SK-N-SH (cell line): ENCODE measurements around the gene FETUB. TPM values are rescaled to one million over a fixed set of nuclear protein-coding genes. Genes with fewer than 3 reads are reported as not detected.

Source experiments
- CTCF ChIA-PET: fragments of 300-600, 350-600 bp; formaldehyde crosslinking; extraction: SDS; loops from one replicate; lab custom pipeline; 2021; lab: Yijun Ruan, JAX
- POLR2A ChIA-PET: fragments of 350-600 bp; sonication (Branson Sonifier 250); formaldehyde crosslinking; extraction: SDS; loops from one replicate; lab custom pipeline; 2020; ENCODE audit warnings: antibody characterized with exemption, inconsistent platforms; lab: Yijun Ruan, JAX
- DNase-seq: peaks from one replicate; pipeline ENCODE4 v3.0.0; 2012
- H2AFZ ChIP-seq: fragments of 200-600 bp; sonication (generic); 2 replicates; pipeline ENCODE4 v1.8.1; 2016; ENCODE audit warnings: antibody characterized with exemption, mild to moderate bottlenecking, low read depth
- H3F3A ChIP-seq: fragments of 200-600 bp; sonication (generic); replicated peaks from 2 replicates; pipeline ENCODE3; 2016; ENCODE audit warnings: antibody characterized with exemption, mild to moderate bottlenecking; ENCODE audit not compliant: insufficient read depth
- H3K27ac ChIP-seq, 2 experiments: fragments of 200-500 bp in 1 of 2; fragments of 200-600 bp in 1 of 2; sonication (Bioruptor generic) in 1 of 2; sonication (generic), shearing (Covaris generic) in 1 of 2; 2 replicates each; pipeline versions ENCODE4 v1.5.1 to v1.6.1; 2014 to 2016; ENCODE audit warnings: low read depth in 2 of 2, inconsistent platforms in 1 of 2, low read length in 1 of 2, mild to moderate bottlenecking in 1 of 2, mixed read lengths in 1 of 2
- H3K27me3 ChIP-seq: fragments of 200-600 bp; sonication (generic), shearing (Covaris generic); 2 replicates; pipeline ENCODE4 v1.6.1; 2016; ENCODE audit warnings: mixed run types; ENCODE audit not compliant: insufficient read depth
- H3K36me3 ChIP-seq, 2 experiments: fragments of 200-500 bp in 1 of 2; fragments of 200-600 bp in 1 of 2; sonication (Bioruptor generic) in 1 of 2; sonication (generic) in 1 of 2; replicated peaks in 1 of 2; 2 replicates each; pipeline versions ENCODE3 to v1.5.1; 2014 to 2016; ENCODE audit warnings: low read length in 1 of 2, mild to moderate bottlenecking in 1 of 2; ENCODE audit not compliant: insufficient read depth in 2 of 2, control insufficient read depth in 1 of 2
- H3K4me1 ChIP-seq, 2 experiments: fragments of 200-500 bp in 1 of 2; fragments of 200-600 bp in 1 of 2; sonication (Bioruptor generic) in 1 of 2; sonication (generic), shearing (Covaris generic) in 1 of 2; 2 replicates each; pipeline versions ENCODE4 v1.5.1 to v1.6.1; 2014 to 2016; ENCODE audit warnings: low read depth in 1 of 2, low read length in 1 of 2, mixed run types in 1 of 2; ENCODE audit not compliant: insufficient read depth in 2 of 2, control insufficient read depth in 1 of 2
- H3K4me2 ChIP-seq: fragments of 200-600 bp; sonication (generic), shearing (Covaris generic); 2 replicates; pipeline ENCODE4 v1.6.1; 2017; ENCODE audit warnings: mixed run types
- H3K4me3 ChIP-seq, 2 experiments: fragments of 200-500 bp in 1 of 2; fragments of 200-600 bp in 1 of 2; sonication (Bioruptor generic) in 1 of 2; sonication (generic), shearing (Covaris generic) in 1 of 2; 2 replicates each; pipeline versions ENCODE4 v1.5.1 to v1.8.1; 2014 to 2016; ENCODE audit warnings: low read depth in 2 of 2, inconsistent platforms in 1 of 2, low read length in 1 of 2, mild to moderate bottlenecking in 1 of 2, mixed read lengths in 1 of 2, moderate library complexity in 1 of 2
- H3K79me2 ChIP-seq: fragments of 200-600 bp; sonication (generic); 2 replicates; pipeline ENCODE4 v1.8.1; 2017; ENCODE audit warnings: mild to moderate bottlenecking; ENCODE audit not compliant: insufficient read depth
- H3K9ac ChIP-seq: fragments of 200-600 bp; sonication (generic); 2 replicates; pipeline ENCODE4 v1.6.1; 2017; ENCODE audit warnings: mixed run types
- H3K9me2 ChIP-seq: fragments of 200-600 bp; sonication (generic); 2 replicates; pipeline ENCODE4 v1.6.1; 2017; ENCODE audit warnings: mixed run types
- H3K9me3 ChIP-seq: fragments of 200-600 bp; sonication (generic); 2 replicates; pipeline ENCODE4 v1.6.1; 2017; ENCODE audit warnings: mixed run types, mild to moderate bottlenecking, moderate library complexity
- H4K20me1 ChIP-seq: fragments of 200-600 bp; sonication (generic); 2 replicates; pipeline ENCODE4 v1.6.1; 2017; ENCODE audit warnings: mild to moderate bottlenecking, mixed run types; ENCODE audit not compliant: insufficient read depth
- CHD2 ChIP-seq: fragments of 150-350 bp; IDR thresholded peaks from 2 replicates; pipeline ENCODE4 v1.6.1; 2018; ENCODE audit warnings: low read length; ENCODE audit not compliant: partially characterized antibody
- CTCF ChIP-seq: fragments of 200-600 bp; sonication (generic); IDR thresholded peaks from 2 replicates; pipeline ENCODE4 v1.6.1; 2017; ENCODE audit warnings: antibody characterized with exemption, mild to moderate bottlenecking, moderate library complexity
- EP300 ChIP-seq, 2 experiments: IDR thresholded peaks; 2 replicates each; pipeline versions ENCODE4 v1.4.0 to v1.6.1; 2012; ENCODE audit warnings: borderline replicate concordance in 1 of 2, low read depth in 1 of 2, low read length in 1 of 2
- FOSL2 ChIP-seq: IDR thresholded peaks from 2 replicates; pipeline ENCODE4 v1.4.0; 2012; ENCODE audit warnings: low read depth, mild to moderate bottlenecking, moderate library complexity, borderline replicate concordance
- JUND ChIP-seq: IDR thresholded peaks from 2 replicates; pipeline ENCODE4 v1.4.0; 2012
- MEF2A ChIP-seq: IDR thresholded peaks from 2 replicates; pipeline ENCODE4 v1.4.0; 2012; ENCODE audit warnings: low read depth, borderline replicate concordance
- RCOR1 ChIP-seq: fragments of 150-350 bp; IDR thresholded peaks from 2 replicates; pipeline ENCODE4 v1.6.1; 2017; ENCODE audit warnings: antibody characterized with exemption, low read length
- REST ChIP-seq: IDR thresholded peaks from 2 replicates; pipeline ENCODE4 v1.6.1; 2012; ENCODE audit warnings: mild to moderate bottlenecking, low read depth, low read length, moderate library complexity
- RXRA ChIP-seq: IDR thresholded peaks from 2 replicates; pipeline ENCODE4 v1.4.0; 2012; ENCODE audit warnings: low read depth, mild to moderate bottlenecking, borderline replicate concordance
- TAF1 ChIP-seq: IDR thresholded peaks from 2 replicates; pipeline ENCODE4 v1.6.1; 2012; ENCODE audit warnings: low read depth, mild to moderate bottlenecking, low read length, moderate library complexity, borderline replicate concordance
- TEAD4 ChIP-seq: IDR thresholded peaks from 2 replicates; pipeline ENCODE4 v1.4.0; 2012; ENCODE audit warnings: mild to moderate bottlenecking, borderline replicate concordance; ENCODE audit not compliant: insufficient read depth
- YY1 ChIP-seq: IDR thresholded peaks from 2 replicates; pipeline ENCODE4 v1.4.0; 2012; ENCODE audit warnings: low read depth, mild to moderate bottlenecking
- ZBTB33 ChIP-seq: IDR thresholded peaks from 2 replicates; pipeline ENCODE4 v1.4.0; 2012; ENCODE audit warnings: low read depth, borderline replicate concordance
- WGBS: methylation state at CpG from one replicate; pipeline ENCODE4 v1.1.6; 2017; ENCODE audit warnings: low lambda C conversion rate; 5-methylcytosine and 5-hydroxymethylcytosine counted together
- polyA plus RNA-seq, 3 experiments: library from polyadenylated mRNA; depleted of rRNA; stranded (reverse); fragments of >200 nt; gene quantifications; 2 replicates each; pipeline ENCODE4 v1.2.3, GENCODE V29; 2012

FETUB gene
- polyA plus RNA-seq, 1 of the 3 experiments (the other 2 are of a cell fraction): 0.05 TPM

- H3K9ac ChIP-seq: no peak overlapping the region
- H3K27me3 ChIP-seq: peaks cover 30% of the 10 kb centered on the region; the same call in 1 of the 2 replicates
- TF ChIP-seq RXRA (no peak), JUND (no peak), YY1 (no peak), FOSL2 (no peak), RCOR1 (no peak), CHD2 (no peak), CTCF (no peak), TAF1 (no peak), ZBTB33 (no peak)
- ChIA-PET CTCF (interaction anchor here (1.4 to 1.5 kb wide), 2 partner anchors 25 to 26 kb away, joined by 3 to 6 read pairs; no protein-coding TSS in a partner anchor), POLR2A (no interaction called here)
- no peak overlapping the region for H2AFZ ChIP-seq
- no peaks in the 10 kb centered on the region for H3K4me1 ChIP-seq
- no peaks in the 10 kb centered on the region for H4K20me1 ChIP-seq
- no peak for DNase-seq
- H3K9me2 ChIP-seq: no peaks in the 10 kb centered on the region
- peak overlapping the region; percentile 67 for H3K4me2 ChIP-seq
- no peaks in the 10 kb centered on the region for H3K9me3 ChIP-seq
- H3K27ac ChIP-seq: no peak overlapping the region
- no peaks in the 10 kb centered on the region for H3K79me2 ChIP-seq
- H3K4me3 ChIP-seq: no peak overlapping the region
- H3F3A ChIP-seq: no peaks in the 10 kb centered on the region
- H3K36me3 ChIP-seq: no peaks in the 10 kb centered on the region
Observed at GRCh38 chr3:186640929-186641328, 730 bp downstream of the FETUB start.

- Histone ChIP-seq H3K4me1 (no peaks in the 10 kb centered on the region), H3K4me2 (no peak overlapping the region), H3K27me3 (peaks cover 20% of the 10 kb centered on the region; the same call in 1 of the 2 replicates), H2AFZ (no peak overlapping the region)
- WGBS: 10% methylated on average over 3 of the region's 3 CpGs
- no peak for TF ChIP-seq TAF1
- no peak for TF ChIP-seq TEAD4
- no peak for TF ChIP-seq MEF2A
- no peak for TF ChIP-seq REST
- TF ChIP-seq EP300 (IDR thresholded peaks at IDR 0.05; ENCODE audit: borderline replicate concordance in 1 of 2, low read depth in 1 of 2, low read length in 1 of 2): no peak
- TF ChIP-seq, all 33 proteins: peak for 0
- Histone ChIP-seq H4K20me1 (no peaks in the 10 kb centered on the region), H3K9ac (no peak overlapping the region), H3K79me2 (no peaks in the 10 kb centered on the region), H3K36me3 (no peaks in the 10 kb centered on the region), H3F3A (no peaks in the 10 kb centered on the region), H3K9me3 (no peaks in the 10 kb centered on the region), H3K27ac (no peak overlapping the region), H3K4me3 (no peak overlapping the region), H3K9me2 (no peaks in the 10 kb centered on the region)
- CTCF ChIA-PET: interaction anchor here (1.4 kb wide), 1 partner anchor 27 kb away, joined by 6 read pairs; no protein-coding TSS in a partner anchor
- DNase-seq: no peak
- POLR2A ChIA-PET: no interaction called here
Observed at GRCh38 chr3:186642014-186642413, 1.8 kb downstream of the FETUB start.
